HG02610 (cell line): ENCODE results near the gene TAOK3.

ENCODE experiments used
- ATAC-seq: cut with Tn5 transposase; IDR thresholded peaks from one replicate; pipeline ENCODE4 v1.9.1; 2021; ENCODE audit warnings: mild to moderate bottlenecking, moderate library complexity; ENCODE audit not compliant: unreplicated experiment

The TAOK3 gene

DNA sequence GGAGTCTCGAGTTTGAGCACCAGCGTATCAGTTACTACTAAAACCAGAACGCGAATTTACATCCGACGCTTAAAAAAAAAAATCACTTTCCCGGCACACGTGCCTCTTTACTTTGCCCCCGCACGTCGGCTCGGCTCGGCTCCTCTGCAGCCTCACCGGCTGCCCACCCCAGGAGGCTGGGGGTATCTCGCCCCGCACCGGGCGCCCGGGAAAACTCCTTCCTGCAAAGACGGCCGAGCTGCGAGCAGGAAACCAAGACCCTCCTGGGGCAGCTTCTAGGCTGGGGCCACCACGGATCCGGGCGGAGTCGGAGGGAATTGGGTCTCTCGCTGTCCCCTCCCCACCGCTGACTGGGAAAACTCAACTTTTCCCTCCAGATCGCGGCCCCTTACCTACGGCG is 269.5 kb downstream of the TAOK3 start:
- ATAC-seq: no peak

DNA sequence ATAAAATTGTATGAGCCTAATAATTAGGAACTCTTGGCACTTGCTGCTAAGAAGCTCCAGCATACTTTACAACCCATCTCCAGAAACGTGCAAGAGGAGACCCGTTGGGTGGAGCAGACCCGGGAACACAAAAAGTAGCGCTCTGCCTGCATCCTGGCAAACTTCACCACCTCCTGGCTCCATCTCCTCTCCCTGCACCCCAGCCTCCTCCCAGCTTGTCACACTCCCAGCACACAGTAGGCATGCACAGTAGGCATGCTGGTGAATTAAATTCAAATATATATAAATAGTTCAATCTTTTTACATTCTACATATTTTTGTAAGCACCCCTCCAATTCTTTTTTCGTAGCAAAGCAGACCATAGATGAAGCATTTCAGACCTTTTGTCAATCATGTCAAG is 270.1 kb downstream of the TAOK3 start:
- ATAC-seq: no peak

DNA sequence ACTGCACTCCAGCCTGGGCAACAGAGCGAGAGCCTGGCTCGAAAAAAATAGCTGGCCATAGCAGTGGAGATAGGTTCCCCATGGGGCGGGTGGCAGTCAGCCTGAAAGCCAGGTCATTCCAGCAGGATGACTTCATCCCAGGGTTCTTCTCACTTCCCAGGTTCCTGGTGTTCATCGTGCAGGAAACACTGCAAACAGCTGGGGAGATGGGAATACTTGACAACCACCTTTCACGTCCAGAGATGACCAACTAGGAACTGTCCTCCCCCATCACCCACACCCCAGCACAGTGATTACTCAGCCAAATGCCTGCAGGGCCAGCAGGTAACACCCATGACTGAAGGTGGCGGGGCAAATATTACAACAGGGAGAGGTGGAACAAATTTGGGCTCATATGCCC is 270.6 kb downstream of the TAOK3 start:
- ATAC-seq: no peak

DNA sequence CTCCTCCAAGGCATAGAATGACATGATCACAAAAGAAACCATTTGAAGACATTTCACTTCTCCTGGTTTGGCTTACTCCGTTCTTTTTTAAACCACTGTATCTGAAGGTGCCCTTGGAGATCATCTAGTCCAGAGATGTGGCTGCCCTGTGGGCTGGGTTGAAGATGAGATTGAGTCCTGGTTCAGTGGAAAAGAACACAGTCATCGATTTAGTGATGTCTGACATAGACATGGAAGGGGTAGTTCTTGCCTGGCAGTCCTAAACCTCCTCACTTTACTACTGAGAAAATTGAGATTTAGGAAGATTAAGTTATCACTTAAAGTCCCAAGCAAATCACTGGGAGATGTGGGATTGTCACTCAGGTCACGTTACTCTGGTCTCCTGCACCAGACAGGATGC is 271.7 kb downstream of the TAOK3 start:
- ATAC-seq: no peak
